ENCODE measurements around the gene OR51B2.

DNA sequence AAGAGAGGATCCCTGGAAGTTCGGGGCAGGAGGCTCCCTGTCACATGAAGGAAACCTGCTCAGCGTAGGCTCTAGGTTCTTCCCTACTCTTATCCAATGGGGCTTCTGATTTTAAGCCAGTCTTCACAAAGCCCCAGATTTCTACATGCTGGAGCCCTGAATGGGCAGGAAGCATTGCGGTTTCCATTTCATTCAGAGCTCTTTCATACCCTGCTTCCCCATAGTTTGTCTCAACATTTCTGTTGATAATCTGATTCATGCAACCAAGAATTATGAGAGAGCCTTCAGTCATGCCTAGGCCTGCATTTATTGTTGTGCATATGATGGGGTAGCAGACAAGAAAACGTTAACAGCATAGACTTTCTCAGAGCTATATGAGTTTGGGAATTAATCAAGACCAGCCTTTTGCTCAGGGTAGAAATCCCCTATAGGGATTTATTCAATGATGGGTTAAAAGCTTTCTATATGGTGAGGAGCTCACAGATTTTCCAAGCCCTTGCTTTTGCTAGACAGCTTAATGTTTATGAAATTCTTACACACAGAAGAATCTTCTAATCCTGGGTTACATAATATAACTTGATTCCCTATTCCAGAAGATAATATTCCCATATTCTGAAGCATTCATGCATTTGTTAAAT is 38.3 kb downstream of the OR51B2 start:
- TF ChIP-seq BHLHE40 (IDR thresholded peaks at IDR 0.05; ENCODE audit: borderline replicate concordance) (no peak), NFRKB (IDR thresholded peaks at IDR 0.05) (no peak), ARNT (IDR thresholded peaks at IDR 0.05) (no peak), FOXM1 (IDR thresholded peaks at IDR 0.05; ENCODE audit: borderline replicate concordance) (no peak), L3MBTL2 (conservative IDR thresholded peaks at IDR 0.05) (no peak), FOXK2 (IDR thresholded peaks at IDR 0.05) (no peak), SUZ12 (IDR thresholded peaks at IDR 0.05) (no peak), FOXA1 (IDR thresholded peaks at IDR 0.05) (no peak), SP1 (IDR thresholded peaks at IDR 0.05) (no peak), CTBP1 (IDR thresholded peaks at IDR 0.05; ENCODE audit: borderline replicate concordance) (no peak), PKNOX1 (IDR thresholded peaks at IDR 0.05) (no peak), ELF4 (IDR thresholded peaks at IDR 0.05) (no peak)

All from HEK293T (cell line).